GM19438 (cell line): ENCODE measurements around the gene FAM217A.

Experiments used
- ATAC-seq: cut with Tn5 transposase; IDR thresholded peaks from one replicate; pipeline ENCODE4 v1.9.1; 2021; ENCODE audit warnings: low read depth; ENCODE audit not compliant: unreplicated experiment

FAM217A gene

DNA sequence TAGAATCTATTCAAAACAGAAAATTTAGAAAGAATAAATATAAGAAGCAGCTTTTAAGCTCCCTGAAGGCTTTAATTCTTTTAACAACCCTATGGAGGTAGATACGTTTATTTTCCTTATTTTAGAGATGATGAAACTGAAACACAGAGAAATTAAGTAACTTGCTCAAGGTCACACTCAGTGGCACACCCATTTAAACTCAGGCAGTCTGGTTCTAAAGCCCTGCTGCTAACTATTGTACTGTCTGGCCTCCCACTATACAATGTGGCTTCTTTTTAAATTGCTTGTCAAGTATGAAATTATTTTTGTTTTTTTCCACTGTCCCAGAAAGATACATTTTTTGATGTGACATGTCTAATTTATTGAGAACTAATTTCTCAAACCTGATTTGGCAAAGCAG lies 55.7 kb downstream of the FAM217A start:
- ATAC-seq: no peak

- peak; percentile 6 for ATAC-seq
Observed at GRCh38 chr6:4021854-4022695, 56.9 kb downstream of the FAM217A start.

DNA sequence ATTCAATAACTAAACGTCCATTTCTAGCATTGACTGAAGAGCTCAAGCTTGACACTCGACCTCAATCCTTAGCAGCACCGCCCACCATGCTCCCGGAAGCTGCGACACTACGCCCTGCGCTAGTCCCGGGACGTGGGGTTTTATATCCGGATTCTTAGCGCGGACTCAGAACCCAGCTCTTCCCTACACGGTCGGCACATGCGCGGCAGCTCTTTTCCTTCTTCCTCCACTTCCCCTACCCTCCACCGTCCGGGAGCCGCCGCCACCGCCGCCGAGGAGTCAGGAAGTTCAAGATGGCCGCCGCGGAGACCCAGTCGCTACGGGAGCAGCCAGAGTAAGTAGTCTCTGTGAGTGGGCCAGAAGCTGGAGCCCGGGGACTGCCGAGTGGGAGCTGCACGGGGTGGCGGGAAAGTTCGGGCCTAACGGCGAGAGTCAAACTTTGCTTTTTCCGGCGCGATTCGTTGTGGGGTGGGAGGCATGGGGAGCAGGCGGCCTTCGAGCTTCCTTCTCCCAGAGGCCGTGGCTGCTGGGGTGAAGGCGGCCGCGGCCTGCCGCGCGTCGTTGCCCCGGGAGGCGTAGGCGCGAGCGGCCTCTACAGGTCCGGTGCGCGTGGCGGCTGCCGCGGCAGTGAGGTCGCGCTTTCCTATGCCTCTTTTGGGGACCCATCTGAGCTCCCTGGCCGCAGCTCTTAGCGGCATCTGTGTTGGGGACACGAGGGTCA lies 57.6 kb downstream of the FAM217A start:
- peak; percentile 52 for ATAC-seq

DNA sequence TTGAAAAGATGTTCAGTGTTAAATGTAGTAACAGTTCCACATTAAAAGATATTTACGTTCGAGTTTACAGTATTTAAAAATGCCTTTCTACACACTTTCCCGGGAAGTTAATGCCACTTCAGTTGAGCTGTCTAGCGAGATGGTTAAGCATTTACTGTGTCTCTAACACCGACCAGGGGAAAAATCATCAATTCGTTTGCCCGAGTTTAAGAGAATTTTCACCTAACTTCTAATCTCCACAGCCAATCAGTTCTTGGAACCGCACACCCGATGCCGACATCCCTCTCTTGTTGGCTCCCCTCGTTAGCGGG lies 58.2 kb downstream of the FAM217A start:
- no peak for ATAC-seq

DNA sequence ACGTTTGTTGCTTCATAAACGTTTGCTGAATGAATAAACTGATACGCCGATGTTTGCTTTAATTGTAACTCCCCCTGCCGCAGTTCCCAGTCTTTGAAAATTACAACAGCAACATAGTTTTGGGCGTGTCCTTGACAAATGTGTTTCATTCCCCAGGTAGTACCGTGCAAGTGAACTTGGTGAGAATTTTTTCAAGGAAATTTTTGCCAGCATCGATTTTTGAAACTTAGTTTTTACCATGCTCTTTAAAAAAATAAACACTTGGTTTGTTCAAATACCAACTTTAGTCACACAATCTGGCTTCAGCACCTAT lies 60.1 kb downstream of the FAM217A start:
- no peak for ATAC-seq
